Hematopoietic multipotent progenitor cell treated with erythropoietin and hydrocortisone succinate and interleukin-3 and kit ligand, for 4 days (in vitro differentiated cells): ENCODE data around the gene CTBP1.

Source experiments
- DNase-seq: peaks from one replicate; pipeline ENCODE4 v3.0.0-alpha.2; 2015

CTBP1 gene

DNA sequence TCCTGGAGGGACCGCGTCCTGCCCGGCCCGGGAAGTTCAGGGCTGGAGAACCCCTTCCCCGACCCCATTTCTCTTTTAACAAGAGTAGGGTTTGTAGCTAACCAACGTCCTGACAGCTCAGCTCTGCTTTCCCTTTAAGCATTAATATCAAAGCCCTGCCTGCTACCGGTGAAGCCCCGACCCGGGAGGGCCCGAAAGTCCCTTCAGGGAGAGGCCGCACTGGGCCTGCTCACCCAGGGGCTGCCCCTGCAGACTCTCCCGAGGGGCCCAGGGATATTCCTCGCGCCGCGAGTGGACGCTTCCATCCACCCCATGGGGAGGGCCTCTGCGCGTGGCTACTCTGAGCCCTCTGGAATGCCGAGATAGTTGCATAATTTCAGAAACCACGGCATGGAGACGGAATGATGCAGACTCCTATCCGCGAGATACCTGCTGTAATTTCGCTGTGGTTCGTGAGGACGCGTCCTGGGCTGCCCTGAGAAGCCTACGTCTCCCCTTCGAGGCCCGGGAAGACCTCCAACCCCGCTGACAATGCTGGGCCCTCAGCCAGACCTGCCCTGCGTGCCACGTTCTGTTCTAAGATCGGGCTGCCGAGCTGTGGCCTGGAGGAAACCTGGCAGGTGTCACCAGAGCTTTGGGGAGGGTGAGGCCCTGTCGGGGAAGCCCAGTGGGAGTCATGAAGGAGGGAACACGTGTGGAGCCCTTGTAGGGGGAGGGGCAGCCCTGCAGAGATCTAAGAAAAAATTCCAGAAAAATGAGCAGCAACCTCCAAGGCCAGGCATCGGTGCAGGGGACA lies 999 bp upstream of the CTBP1 start:
- DNase-seq: peak; percentile 58

DNA sequence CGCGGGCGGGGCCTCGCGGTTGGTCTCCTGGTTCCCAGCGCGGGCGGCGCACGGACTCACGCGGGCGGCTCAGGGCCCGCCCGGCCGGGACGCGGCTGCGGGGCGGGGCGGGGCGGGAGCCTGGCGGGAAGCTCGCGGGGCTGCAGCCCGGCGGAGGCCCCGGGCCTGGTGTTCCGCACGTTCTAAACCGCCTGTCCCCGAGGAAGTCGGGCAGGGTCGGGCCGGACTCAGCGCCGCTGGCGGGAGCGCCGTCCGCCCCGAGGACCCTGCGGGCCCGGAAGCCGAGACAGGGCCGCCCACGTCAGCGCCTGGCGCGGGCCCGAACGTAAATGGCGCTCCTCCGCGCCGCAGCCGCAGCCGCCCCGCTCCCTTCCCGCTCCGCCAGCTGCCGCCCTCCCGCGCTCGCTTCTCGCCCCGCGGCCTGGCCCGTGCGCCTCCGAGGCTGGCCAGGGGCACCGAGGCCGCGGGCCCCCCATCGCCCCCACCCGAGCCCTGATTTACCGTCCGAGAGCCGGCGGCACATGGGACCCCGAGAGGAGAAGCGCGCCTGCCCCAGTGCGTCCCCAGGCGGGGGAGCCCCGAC lies 309 bp upstream of the CTBP1 start:
- peak; percentile 94 for DNase-seq

DNA sequence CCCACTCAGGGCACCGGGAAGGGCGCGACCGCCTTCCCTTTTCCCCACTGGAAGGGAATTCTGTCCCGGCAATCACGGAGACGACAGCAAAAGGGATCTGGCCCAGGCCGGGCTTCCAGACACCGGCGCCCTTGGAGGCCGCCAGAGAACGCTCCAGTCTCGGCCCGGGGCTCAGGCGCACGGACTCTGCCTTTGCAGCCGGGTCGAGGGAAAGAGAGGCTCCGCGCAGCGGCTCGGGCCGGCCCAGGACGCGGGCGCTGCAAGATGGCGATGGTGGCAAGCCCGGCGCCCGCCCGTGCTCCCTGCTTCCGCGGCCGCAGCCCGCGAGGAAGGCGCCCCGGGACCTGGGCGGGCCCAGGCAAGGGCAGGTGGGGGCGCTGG lies 1.1 kb downstream of the CTBP1 start:
- no peak for DNase-seq

DNA sequence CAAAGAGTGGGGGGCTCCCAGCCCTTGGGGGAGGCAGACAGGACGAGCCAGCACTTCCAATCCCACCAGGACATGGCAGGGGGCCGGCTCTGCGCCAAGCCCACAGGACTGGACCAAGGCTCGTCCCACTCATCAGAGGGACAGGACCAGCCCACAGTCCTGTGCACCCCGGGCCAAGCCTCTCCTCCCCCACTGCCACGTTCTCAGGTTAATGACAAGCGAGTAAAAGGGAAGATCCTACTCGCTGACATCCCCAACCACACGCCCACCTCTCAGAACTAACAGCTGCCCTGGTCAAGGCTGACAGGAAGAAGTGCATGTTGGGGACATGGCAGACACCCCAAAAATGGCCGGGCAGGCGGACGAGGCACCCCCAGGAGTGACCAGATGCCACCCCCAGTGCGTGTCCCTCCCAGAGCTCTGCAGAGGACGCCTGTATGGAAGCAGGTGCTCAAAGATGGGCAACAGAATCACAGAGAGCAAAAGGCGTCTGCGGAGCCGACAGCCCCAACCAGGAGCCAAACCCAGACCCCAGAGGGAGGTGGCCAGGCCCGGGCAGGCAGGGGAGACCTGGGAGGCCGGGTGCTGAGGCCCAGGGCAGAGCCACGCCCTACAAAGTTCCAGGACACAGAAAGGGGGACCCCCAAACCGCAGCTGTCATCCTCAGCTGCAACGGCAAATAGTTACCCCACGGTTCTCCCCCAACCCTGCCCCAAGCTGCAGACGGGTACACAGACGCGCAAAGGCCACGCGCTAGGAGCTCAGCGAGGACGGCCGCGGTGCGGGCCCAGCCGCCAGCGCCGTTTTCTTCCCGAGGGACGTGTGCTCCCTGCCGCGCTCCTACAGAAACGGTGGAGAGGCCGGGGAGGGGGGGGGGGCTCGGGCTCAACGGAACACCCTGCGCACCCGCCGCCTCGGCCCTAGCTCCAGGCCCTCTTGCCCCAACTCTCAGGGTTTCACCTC lies 1.7 kb downstream of the CTBP1 start:
- peak; percentile 57 for DNase-seq

DNA sequence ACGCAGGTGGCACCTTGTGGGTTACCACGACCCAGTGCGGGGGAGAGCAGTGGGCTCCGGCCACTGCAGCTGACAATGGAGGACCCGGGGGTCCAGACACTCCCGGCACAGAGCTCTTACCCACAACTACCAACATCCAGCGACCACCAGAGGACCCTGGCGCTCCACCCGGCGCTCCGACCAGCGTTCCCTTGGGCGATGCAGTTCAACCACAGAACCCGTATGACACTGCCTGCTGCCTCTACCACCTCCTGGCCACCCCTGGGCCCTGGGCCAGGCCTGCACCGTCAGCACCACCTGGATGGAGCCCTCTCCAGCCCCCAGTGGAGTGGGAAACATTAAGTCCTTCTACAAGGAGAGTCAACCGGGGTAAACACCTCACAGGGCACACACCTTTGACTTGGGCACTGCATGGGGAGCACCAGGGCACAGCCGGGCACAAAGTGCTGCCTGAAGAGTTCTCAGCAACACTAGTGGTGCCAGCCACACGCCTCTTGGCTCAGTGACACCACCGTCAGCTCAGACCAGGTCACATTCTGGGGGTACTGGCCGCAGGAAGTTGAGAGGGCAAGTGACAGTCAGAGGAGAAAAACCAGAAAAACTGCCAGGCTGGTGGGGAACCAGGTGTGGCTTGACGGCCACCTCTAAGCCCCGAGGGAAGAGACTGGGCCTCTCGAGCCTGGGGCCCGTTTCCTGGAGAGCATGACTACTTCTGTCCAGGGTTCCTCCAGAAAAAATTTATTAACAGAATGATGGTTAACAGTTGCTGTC lies 2.6 kb downstream of the CTBP1 start:
- peak; percentile 34 for DNase-seq

DNA sequence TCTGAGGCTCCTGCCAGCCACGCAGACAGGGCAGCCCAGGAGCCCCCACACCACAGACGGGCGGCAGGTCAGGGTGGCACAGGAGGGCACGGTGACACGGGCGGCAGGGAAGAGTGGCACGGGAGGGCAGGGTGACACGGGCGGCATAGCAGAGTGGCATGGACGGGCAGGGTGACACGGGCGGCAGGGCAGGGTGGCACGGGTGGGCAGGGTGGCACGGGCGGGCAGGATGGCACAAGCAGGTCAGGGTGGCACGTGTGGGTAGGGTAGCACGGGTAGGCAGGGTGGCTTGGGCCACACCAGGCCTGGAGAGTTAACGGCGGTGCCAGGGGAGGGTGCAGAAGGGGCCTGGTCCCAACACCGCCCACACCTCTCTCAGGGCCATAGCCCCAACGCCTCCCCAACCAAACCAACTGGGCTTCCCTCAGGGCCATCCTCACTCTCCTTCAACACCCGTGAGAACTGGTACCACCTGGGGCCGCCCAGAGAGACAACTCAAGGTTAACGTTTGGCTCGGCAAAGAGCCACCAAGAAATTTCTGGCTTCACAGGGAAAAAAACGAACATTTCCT lies 3.4 kb downstream of the CTBP1 start:
- DNase-seq: no peak

DNA sequence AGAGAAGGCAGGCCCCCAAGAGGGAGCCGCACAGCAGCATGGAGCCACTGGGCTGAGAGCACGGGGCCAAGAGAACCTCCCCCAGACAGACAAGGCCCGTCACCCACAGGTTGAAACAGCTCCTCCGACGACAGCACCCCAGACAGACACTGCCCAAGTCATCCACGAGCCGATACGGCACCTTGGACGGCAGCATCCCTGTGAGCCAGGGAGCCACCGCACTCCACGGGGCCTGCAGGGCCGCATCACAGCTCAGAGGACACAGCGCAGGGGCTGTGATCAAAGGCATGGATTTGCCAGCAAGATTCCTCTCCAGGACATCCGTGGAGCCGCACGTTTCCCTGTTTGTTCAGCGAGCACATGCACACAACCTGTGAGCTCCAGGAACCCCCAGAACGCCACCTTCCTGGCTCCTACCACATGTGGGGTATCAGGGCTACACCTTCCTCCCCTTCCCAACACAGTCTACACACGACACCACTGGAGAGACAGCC lies 3.9 kb downstream of the CTBP1 start:
- DNase-seq: no peak

DNA sequence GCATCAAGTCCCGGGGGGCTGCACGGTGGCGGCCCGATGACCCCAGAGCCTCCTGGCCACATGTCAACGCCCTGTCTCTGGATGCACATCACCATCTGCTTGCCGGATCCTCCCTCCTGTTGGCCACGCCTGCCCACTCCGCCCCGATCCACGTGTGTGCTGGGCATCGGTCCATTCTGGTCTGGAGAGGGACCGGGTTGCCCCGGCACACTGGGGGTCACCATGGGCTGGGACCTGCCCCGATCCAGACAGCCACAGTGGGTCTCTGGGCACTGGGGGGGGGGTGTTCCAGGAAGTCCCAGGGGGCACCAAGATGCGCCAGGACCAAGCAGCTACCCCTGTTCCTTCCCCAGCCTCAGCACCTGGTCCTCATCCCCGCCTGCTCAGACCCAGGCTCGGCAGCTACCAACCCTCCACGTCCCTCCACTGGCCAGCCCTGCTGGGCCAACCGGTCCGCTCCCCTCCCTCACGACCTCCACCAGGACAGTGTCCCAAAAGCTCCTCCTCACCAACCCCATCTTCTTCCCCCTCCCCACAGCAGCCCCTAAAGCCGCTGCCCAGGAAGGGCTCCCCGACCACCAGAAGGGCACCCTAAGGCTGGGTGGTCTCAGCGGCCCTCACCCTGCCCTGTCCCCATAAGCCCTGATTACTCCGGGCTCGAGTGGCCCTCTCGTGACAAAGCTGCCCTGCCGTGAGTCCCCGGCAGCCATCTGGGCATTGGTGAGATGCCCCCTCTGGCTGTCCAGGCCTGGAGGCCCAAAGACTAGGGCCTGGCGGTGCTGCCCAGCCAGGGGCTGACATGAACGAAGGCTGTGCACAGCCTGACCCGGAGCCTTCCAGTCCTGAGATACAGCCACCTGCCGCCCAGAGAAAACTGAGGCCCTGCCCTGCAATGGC lies 4.6 kb downstream of the CTBP1 start:
- no peak for DNase-seq

DNA sequence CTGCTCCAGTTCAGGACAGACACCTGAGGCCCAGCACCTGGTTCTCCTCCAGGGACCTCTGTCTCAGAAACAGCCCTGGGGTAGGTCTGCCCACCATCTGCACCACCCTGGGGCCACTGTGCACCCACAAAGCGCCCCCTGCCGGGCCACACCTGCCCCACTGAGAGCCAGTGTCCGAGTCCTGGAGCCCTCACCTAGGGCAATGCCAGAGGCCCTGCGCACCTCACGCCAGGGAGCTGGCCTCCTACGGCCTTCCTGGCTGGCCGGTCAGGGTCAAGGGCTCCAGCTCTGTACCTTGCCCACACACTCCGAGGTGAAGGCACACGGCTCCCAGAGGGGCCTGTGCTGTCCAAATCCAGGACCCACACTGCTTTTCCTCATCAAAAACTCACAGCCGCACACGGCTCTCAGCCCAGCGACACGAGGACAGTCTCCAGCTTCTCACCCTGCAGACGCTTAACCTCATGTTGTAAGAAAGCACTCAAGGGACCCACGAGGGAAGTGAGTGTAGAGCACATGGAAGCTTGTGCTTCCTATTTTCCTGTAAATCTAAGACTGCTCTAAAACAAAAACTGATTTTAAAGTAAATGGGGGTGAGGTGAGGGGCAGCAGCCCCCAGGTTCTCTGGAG lies 5.4 kb downstream of the CTBP1 start:
- DNase-seq: no peak

DNA sequence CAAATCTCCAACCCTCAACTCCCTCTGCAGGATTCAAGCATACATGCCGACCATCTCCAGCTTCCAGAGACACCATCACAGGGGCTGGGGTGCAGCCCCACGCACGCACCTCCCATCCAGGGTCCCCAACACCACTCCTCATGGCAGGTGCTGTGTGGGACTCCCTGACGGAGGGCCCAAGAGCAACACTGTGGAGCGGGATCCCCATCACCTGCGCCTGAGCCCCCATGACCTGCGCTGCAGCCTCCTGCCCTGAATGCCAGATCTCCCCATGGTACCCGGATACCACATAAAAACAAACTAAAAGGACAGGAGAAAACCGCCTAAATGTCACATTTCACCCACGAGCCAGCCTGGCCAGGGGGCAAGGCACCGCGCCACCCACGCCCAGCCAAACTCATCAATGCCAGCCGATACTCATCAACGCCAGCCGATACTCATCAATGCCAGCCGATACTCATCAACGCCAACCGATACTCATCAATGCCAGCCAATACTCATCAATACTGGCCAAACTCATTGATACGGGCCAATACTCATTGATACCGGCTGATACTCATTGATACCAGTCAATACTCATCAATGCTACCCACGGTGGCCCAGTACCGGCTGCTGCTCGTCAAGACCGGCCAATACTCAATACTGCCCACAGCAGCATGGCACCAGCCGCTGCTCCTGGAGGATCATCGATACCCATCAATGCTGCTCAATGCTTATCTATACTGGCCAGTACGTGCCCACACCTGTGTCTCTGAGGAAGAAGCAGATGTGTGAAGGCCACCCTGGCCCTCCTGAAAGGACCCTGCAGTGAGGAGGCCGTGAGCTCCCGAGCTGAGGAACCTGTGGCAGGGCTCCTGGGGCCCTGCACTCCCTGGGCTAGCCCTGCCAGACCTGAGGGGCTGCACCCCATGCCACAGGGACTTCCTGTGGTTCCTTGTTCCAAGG lies 6.2 kb downstream of the CTBP1 start:
- DNase-seq: no peak

DNA sequence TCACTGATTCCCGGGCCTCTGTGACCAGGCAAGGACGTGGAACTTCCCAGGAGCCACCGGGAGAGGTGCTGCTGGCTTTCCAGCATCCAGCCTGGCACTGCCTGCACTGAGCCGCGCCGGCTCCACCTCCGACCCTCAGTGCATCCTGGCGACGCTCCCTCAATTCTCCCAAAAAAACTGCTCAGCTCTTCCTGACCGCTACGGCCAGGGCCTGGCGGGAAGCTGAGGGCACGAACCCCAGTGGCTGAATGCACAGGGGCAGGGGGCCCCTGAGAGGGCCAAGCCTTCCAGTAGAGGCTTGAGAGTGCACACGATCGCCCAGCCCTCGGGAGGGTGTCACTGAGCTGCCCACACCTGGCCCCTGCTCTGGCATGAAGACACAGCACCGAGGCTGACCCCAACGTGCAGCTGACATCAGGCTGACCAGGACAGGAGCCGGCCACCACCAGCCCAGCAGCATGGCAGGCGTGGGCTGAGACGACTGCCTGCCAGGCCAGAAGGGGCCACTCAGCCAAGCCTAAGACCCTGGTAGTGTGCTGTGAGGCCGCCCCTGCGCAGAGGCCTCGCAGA lies 6.9 kb downstream of the CTBP1 start:
- DNase-seq: no peak

DNA sequence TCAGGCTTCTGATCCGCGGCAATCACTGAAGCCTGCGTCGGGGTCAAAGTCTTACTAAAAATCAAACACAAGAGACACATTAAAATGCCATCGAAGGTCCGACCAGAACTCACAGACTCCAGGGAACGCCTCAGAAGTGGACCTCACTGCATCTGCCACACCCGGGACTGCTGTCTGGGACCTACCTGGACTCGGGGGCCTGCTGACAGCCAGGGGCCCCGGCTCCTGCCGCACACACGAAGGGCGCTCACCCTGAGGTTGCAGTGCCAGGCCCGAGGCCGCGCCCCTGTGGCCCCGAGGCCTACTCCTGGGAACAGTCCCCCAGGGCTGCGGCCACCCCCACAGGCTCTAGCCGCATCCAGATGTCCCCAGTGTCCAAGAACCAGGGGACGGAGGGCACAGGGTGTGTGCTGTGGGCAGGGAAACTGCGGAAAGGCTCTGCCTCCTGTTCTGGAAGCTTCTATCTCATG lies 7.4 kb downstream of the CTBP1 start:
- DNase-seq: no peak

DNA sequence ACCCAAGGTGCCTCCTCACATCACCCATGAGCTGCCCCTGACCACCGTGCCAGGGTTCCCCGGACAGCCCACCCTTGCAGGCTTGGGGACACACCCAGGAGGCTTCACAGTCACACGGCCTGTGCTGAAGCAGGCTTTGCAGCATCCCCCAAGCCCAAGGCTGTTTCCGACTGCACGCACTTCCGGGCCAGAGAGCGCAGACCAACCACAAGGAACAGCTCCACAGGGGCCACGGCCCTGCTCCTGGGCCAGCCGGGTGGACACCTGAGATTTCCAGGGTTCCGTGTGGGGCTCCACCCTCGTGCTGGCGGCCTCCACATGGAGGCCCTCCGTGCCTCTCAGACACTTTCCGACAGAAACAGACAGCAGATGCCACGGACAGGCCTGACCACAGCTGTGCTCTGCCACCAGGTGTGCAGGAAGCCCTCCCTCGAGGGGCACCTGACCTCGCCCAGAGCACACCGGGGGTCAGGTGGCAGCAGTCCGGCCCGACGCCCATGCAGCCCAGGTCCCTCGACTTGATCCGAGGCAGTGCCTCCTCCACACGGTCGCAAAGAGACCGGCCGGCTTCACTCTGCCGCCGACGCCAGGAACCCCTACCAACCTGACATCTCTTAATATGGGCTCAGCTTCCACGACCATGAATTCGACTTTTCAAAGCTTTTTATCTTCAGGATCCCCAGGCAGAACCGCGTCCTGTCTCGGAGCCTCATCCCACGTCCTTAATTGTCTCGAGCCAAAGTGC lies 8.0 kb downstream of the CTBP1 start:
- DNase-seq: no peak

DNA sequence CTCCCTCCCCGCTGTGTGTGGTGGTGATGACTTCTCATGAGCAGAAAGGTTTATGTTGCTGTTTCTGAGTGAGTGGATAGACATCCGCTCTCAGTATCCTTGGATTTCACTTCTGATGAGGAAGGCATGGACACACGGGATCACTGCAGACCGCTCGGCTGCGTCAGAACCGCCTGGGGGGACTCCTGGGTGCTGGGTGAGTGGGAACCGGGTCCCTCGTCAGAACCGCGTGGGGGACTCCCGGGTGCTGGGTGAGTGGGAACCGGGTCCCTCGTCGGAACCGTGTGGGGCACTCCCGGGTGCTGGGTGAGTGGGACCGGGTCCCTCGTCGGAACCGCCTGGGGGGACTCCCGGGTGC lies 9.0 kb downstream of the CTBP1 start:
- no peak for DNase-seq

DNA sequence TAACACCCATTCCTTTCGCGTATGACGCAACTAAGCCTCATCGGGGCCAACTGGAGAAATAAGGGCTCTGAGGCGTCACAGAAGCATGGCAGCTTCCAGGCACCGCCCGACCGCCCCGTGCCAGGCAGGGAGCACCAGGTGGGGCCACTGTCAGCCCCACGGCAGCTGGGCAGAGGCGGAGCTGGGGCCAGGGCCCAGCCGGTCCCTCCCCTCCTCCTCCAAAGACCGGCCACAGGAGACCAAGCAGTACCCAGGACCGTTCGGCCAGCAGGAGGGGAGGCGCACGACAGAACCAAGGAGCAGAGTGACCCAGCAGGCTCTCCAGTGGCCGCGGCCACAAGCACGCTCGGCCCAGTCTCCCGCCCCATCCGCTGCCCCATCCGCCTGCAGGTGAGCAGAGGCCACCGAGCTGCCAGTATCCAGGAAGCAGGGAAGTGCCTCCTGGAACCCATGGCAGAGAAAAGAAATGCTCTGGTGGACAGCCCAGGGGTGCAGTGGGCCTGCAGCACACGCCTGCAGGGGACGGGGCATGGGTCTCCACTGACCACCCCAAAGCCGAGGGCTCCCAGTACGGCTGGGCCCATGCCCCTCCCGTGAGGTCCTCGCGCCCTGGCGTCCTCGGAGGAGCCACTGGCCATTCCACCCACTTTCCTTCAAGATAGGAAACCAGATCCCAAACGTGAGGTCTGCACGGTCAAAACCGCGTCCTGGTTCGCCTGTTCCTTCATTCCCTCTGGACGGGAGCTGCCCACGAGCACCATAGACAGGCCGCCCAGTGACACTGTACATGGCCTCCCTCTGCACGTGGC lies 9.6 kb downstream of the CTBP1 start:
- DNase-seq: no peak

DNA sequence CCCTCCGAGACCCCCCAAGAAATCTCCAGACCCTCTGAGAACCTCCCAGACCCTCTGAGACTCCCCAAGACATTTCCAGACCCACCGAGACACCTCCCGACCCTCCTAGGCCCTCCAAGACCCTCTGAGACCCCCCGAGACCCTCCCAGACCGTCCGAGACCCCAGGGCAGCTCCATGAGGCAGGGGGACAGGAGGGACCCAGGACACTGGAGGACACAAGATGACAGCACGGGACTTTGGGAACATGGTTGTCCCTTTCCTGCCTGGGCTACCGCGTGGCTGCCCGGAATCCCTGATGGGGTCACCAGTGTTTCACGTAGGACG lies 10.3 kb downstream of the CTBP1 start:
- no peak for DNase-seq

DNA sequence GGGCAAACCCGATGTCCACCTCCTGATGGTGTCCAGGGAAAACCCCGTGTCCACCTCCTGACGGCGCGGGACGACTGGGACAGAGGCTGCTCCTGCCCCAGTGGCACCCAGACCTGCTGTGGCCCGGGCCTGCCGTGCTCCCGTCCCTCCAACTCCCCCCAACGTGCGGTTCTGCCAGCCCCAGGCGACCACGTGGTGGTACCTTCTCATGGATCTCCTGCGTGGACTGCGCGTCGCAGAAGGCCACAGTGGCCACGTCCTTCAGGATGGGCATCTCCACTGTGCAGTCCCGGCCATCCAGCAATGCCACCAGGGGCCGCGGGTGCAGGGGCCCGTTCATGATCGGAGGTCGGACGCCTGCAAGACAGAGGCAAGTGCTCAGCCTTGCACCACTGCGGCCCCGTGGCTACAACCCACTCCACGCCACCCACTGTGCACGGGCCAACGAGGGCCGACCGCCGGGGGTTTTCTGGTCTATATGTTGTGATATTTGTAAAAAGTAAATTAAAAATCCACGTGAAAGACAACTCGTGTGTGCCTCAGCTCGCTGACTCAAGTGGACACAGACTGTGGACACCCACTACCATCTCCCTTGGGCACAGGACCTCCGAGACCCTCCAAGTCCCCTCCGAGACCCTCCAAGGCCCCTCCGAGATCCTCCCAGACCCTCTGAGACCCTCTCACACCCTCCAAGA lies 10.8 kb downstream of the CTBP1 start:
- no peak for DNase-seq
